Loucy (cell line): ENCODE measurements around the gene DENND2A.

Source experiments
- H2AFZ ChIP-seq: fragments of 200-600 bp; sonication (generic); 2 replicates; pipeline ENCODE4 v1.6.0; 2016; ENCODE audit warnings: antibody characterized with exemption, mild to moderate bottlenecking, low read length, moderate library complexity
- H3F3A ChIP-seq: fragments of 200-600 bp; 2 replicates; pipeline ENCODE4 v1.6.0; 2016; ENCODE audit warnings: antibody characterized with exemption, low read depth, mild to moderate bottlenecking
- H3K27me3 ChIP-seq: fragments of 200-600 bp; sonication (generic); 2 replicates; pipeline ENCODE4 v1.6.1; 2014; ENCODE audit warnings: low read length, mild to moderate bottlenecking; ENCODE audit not compliant: insufficient read depth, poor library complexity, severe bottlenecking
- H3K36me3 ChIP-seq: fragments of 200-600 bp; sonication (generic); 2 replicates; pipeline ENCODE4 v1.6.1; 2016; ENCODE audit warnings: low read length; ENCODE audit not compliant: insufficient read depth
- H3K4me1 ChIP-seq: fragments of 200-600 bp; sonication (generic); 2 replicates; pipeline ENCODE4 v1.5.1; 2014; ENCODE audit warnings: low read length, mild to moderate bottlenecking; ENCODE audit not compliant: insufficient read depth, poor library complexity, severe bottlenecking
- H3K4me2 ChIP-seq: fragments of 200-600 bp; sonication (generic); 2 replicates; pipeline ENCODE4 v1.6.0; 2014; ENCODE audit warnings: antibody characterized with exemption, low read length, low read depth, mild to moderate bottlenecking; ENCODE audit not compliant: poor library complexity, severe bottlenecking
- H3K4me3 ChIP-seq: fragments of 200-600 bp; sonication (generic); 2 replicates; pipeline ENCODE4 v1.5.1; 2014; ENCODE audit warnings: low read length, mild to moderate bottlenecking, mixed read lengths; ENCODE audit not compliant: poor library complexity, severe bottlenecking
- H3K79me2 ChIP-seq: fragments of 200-600 bp; sonication (generic); 2 replicates; pipeline ENCODE4 v1.6.1; 2014; ENCODE audit warnings: low read length; ENCODE audit not compliant: insufficient read depth
- H3K9ac ChIP-seq: fragments of 200-600 bp; sonication (generic); 2 replicates; pipeline ENCODE4 v1.6.0; 2014; ENCODE audit warnings: mild to moderate bottlenecking, low read depth, low read length, moderate library complexity; ENCODE audit not compliant: poor library complexity, severe bottlenecking
- H3K9me2 ChIP-seq: fragments of 200-600 bp; sonication (generic); replicated peaks from 2 replicates; pipeline ENCODE4 v1.6.1; 2016; ENCODE audit warnings: low read depth, low read length, mixed read lengths
- H3K9me3 ChIP-seq: fragments of 200-600 bp; sonication (generic); 2 replicates; pipeline ENCODE4 v1.6.1; 2014; ENCODE audit warnings: mild to moderate bottlenecking, antibody characterized with exemption, low read length, low read depth; ENCODE audit not compliant: insufficient read depth
- H4K20me1 ChIP-seq: fragments of 200-600 bp; sonication (generic); 2 replicates; pipeline ENCODE4 v1.6.0; 2014; ENCODE audit warnings: antibody characterized with exemption, low read length, mild to moderate bottlenecking; ENCODE audit not compliant: insufficient read depth, poor library complexity, severe bottlenecking
- EZH2phosphoT487 ChIP-seq: fragments of 200-600 bp; IDR thresholded peaks from 2 replicates; pipeline ENCODE4 v1.6.1; 2018; ENCODE audit warnings: antibody characterized with exemption, mild to moderate bottlenecking, moderate library complexity, borderline replicate concordance
- TF ChIP-seq, protein P1 (sequence below): fragments of 200-600 bp; sonication (generic); conservative IDR thresholded peaks from 2 replicates; pipeline ENCODE4 v1.5.1; 2014; ENCODE audit warnings: mild to moderate bottlenecking, antibody characterized with exemption, low read length

Gene DENND2A

DNA sequence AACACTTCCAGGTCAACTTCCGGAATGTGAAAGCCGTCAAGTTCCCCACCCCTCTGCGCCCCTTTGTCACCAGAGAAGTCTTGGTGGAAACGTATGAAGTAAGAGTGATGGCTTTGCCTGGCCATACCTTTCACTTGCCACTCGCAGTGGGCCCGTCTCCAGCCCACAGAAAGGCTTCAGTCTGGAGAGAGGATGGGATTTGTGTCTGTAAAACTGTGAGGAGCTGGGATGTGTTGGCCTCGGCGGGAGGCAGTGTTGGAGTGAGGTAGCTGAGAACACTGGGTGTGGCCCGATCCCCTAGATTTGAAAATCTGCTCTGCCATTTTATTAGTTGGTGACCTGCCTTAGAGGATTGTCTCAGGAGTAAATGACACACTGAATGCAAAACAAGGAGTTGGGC lies 38.6 kb upstream of the DENND2A start:
- H3K27me3 ChIP-seq = no peaks in the 10 kb centered on the region
- H3K79me2 ChIP-seq = peaks cover 23% of the 10 kb centered on the region
- H3K4me2 ChIP-seq = no peak overlapping the region
- no peaks in the 10 kb centered on the region for H3F3A ChIP-seq
- peaks cover 8% of the 10 kb centered on the region for H4K20me1 ChIP-seq
- H3K9me3 ChIP-seq = no peaks in the 10 kb centered on the region
- no peak overlapping the region for H3K4me3 ChIP-seq
- no peaks in the 10 kb centered on the region for H3K9me2 ChIP-seq
- peaks cover 11% of the 10 kb centered on the region; the same call in 1 of the 2 replicates for H3K36me3 ChIP-seq
- peaks cover 25% of the 10 kb centered on the region for H3K4me1 ChIP-seq
- TF ChIP-seq EZH2phosphoT487 = no peak
- TF ChIP-seq, protein P1, sequence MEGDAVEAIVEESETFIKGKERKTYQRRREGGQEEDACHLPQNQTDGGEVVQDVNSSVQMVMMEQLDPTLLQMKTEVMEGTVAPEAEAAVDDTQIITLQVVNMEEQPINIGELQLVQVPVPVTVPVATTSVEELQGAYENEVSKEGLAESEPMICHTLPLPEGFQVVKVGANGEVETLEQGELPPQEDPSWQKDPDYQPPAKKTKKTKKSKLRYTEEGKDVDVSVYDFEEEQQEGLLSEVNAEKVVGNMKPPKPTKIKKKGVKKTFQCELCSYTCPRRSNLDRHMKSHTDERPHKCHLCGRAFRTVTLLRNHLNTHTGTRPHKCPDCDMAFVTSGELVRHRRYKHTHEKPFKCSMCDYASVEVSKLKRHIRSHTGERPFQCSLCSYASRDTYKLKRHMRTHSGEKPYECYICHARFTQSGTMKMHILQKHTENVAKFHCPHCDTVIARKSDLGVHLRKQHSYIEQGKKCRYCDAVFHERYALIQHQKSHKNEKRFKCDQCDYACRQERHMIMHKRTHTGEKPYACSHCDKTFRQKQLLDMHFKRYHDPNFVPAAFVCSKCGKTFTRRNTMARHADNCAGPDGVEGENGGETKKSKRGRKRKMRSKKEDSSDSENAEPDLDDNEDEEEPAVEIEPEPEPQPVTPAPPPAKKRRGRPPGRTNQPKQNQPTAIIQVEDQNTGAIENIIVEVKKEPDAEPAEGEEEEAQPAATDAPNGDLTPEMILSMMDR = no peak
- no peak overlapping the region for H3K9ac ChIP-seq
- H2AFZ ChIP-seq = no peak overlapping the region

DNA sequence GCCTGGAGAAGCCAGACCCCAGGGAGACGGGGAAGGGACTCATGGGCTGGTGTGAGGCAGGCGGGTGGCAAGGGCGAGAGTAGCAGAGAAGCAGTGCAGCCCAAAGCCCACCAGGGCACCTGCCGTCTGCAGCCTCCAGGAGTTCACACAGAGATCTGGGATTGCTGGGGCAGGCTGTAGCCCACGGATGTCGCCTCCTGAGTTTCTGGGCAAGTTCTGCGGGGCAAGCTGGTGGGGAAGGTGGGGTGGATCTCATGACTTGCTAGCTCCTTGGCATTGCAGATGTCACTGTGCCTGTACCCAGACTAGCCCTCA lies 38.2 kb upstream of the DENND2A start:
- Histone ChIP-seq H3K9me2 (no peaks in the 10 kb centered on the region), H3K9ac (no peak overlapping the region), H3K27me3 (no peaks in the 10 kb centered on the region), H4K20me1 (peaks cover 8% of the 10 kb centered on the region), H3K36me3 (peaks cover 10% of the 10 kb centered on the region; the same call in 1 of the 2 replicates), H3K9me3 (no peaks in the 10 kb centered on the region), H3K79me2 (peaks cover 27% of the 10 kb centered on the region), H2AFZ (no peak overlapping the region), H3F3A (no peaks in the 10 kb centered on the region), H3K4me3 (no peak overlapping the region), H3K4me1 (peaks cover 29% of the 10 kb centered on the region), H3K4me2 (no peak overlapping the region)
- TF ChIP-seq, protein P1 = no peak
- TF ChIP-seq EZH2phosphoT487 = no peak

DNA sequence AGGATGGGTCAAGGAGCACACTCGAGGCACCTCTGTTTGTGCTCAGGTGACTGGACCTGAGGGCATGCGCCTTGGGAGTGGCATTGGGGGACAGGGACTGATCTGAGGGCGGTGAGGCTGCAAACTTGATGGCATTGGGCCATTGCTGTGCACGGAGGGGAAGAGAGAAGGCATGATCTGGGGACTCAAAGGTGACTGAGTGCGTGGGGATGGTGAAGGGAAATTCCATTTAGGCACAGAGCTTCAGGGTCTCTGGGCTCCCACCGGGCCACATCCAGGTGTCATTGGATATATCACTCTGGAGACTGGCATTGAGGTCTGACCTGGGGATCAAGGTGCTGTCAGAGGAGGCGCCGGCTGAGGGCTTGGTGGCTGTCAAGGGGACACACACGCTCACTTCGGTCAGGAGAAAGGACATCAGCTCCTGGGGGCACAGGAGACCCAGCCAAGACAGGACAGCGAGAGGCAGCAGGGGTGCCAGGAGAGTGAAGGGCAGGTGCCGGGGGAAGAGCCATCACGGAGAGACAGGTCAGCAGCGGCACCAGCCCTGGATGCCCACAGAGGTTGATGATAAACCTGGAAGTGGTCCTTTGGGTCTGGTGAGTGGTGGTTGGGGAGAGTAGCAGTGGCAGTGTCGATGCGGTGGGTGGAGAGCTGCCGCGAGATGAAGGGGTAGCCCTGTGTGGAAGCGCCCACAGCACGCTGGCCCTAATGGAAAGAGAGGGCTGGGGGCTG lies 37.6 kb upstream of the DENND2A start:
- Histone ChIP-seq H3K4me2 (no peak overlapping the region), H3K9me3 (no peaks in the 10 kb centered on the region), H3F3A (no peaks in the 10 kb centered on the region), H3K4me1 (peaks cover 32% of the 10 kb centered on the region), H3K36me3 (peaks cover 10% of the 10 kb centered on the region; the same call in 1 of the 2 replicates), H3K9me2 (no peaks in the 10 kb centered on the region), H2AFZ (no peak overlapping the region), H3K4me3 (no peak overlapping the region), H4K20me1 (peaks cover 8% of the 10 kb centered on the region), H3K79me2 (peaks cover 33% of the 10 kb centered on the region), H3K9ac (no peak overlapping the region), H3K27me3 (no peaks in the 10 kb centered on the region)
- TF ChIP-seq EZH2phosphoT487 = no peak
- TF ChIP-seq, protein P1 = no peak
